NCI-H187 (cell line): ENCODE data around the gene SDHA.
"Not testable (repeated sequence)": the region's sequence is repeated elsewhere in the genome, so short reads cannot be mapped to it uniquely, and the experiment has no call there.

Experiments used
- DNase-seq, 2 experiments: peaks; one replicate each; lab custom pipeline; 2025; lab: John Stamatoyannopoulos, UW

SDHA gene

GRCh38 chr5:257148-257547, 39.0 kb downstream of the SDHA start:
- DNase-seq, result no peak

- DNase-seq, result not testable (repeated sequence)
These were observed 45.3 kb downstream of the SDHA start for GRCh38 chr5:263275-263974.

GRCh38 chr5:264338-264737, 46.2 kb downstream of the SDHA start:
- DNase-seq, result no peak

GRCh38 chr5:266311-267026, 48.3 kb downstream of the SDHA start:
- DNase-seq, result not testable (repeated sequence)

GRCh38 chr5:267716-268115, 49.6 kb downstream of the SDHA start:
- DNase-seq, result no peak

GRCh38 chr5:270340-270739, 52.2 kb downstream of the SDHA start:
- DNase-seq, result no peak

- DNase-seq, result not testable (repeated sequence)
These were observed 53.7 kb downstream of the SDHA start for GRCh38 chr5:271828-272167.

GRCh38 chr5:273091-273490, 55.0 kb downstream of the SDHA start:
- DNase-seq, result not testable (repeated sequence)

GRCh38 chr5:273491-273890, 55.4 kb downstream of the SDHA start:
- not testable (repeated sequence) for DNase-seq

GRCh38 chr5:274346-274745, 56.2 kb downstream of the SDHA start:
- DNase-seq, result not testable (repeated sequence)

GRCh38 chr5:278646-279045, 60.5 kb downstream of the SDHA start:
- no peak for DNase-seq

- not testable (repeated sequence) for DNase-seq
These were observed 61.0 kb downstream of the SDHA start for GRCh38 chr5:279051-279665.

GRCh38 chr5:285991-286557, 68.0 kb downstream of the SDHA start:
- DNase-seq, result no peak

GRCh38 chr5:290200-290599, 72.1 kb downstream of the SDHA start:
- DNase-seq, result not testable (repeated sequence)

GRCh38 chr5:291345-291744, 73.2 kb downstream of the SDHA start:
- DNase-seq, result not testable (repeated sequence)

GRCh38 chr5:294788-295187, 76.7 kb downstream of the SDHA start:
- not testable (repeated sequence) for DNase-seq

GRCh38 chr5:296207-296606, 78.1 kb downstream of the SDHA start:
- DNase-seq, result not testable (repeated sequence)

GRCh38 chr5:296954-297353, 78.8 kb downstream of the SDHA start:
- not testable (repeated sequence) for DNase-seq

- DNase-seq, result not testable (repeated sequence)
These were observed 79.3 kb downstream of the SDHA start for GRCh38 chr5:297448-297847.

- DNase-seq, result not testable (repeated sequence)
These were observed 80.0 kb downstream of the SDHA start for GRCh38 chr5:297991-298736.

- DNase-seq, result no peak
These were observed 80.6 kb downstream of the SDHA start for GRCh38 chr5:298737-299125.

GRCh38 chr5:299921-300320, 81.8 kb downstream of the SDHA start:
- not testable (repeated sequence) for DNase-seq
